GM19438 (cell line): Measurements from ENCODE around the gene FCGR3A.
"Not testable (repeated sequence)": the region's sequence is repeated elsewhere in the genome, so short reads cannot be mapped to it uniquely, and the experiment has no call there.

ENCODE experiments used
- ATAC-seq: cut with Tn5 transposase; IDR thresholded peaks from one replicate; pipeline ENCODE4 v1.9.1; 2021; ENCODE audit warnings: low read depth; ENCODE audit not compliant: unreplicated experiment

Gene FCGR3A

GRCh38 chr1:161557506-161558450, 8.2 kb upstream of the FCGR3A start:
- not testable (repeated sequence) for ATAC-seq

- not testable (repeated sequence) for ATAC-seq
Observed at GRCh38 chr1:161556990-161557389, 7.4 kb upstream of the FCGR3A start.

DNA sequence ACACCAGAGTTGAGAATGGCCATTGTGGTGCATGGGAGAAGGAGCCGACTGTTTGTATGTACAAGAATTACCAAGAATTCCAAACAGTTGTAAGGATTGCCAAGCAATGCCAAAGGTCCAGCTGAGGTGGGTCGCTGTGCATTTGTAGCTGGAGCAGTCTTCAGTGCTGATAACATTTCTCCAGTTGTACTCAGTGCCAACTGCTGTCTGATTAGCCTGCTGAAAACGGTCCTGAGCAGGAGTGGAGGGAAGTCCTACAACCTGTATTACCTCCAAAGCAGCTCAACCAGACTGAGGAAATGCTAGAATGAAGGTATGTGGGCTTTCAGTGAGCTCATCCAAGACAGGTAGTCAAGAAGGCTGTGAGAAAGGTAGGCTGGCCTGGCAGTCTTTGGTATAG, 6.5 kb upstream of the FCGR3A start:
- not testable (repeated sequence) for ATAC-seq

DNA sequence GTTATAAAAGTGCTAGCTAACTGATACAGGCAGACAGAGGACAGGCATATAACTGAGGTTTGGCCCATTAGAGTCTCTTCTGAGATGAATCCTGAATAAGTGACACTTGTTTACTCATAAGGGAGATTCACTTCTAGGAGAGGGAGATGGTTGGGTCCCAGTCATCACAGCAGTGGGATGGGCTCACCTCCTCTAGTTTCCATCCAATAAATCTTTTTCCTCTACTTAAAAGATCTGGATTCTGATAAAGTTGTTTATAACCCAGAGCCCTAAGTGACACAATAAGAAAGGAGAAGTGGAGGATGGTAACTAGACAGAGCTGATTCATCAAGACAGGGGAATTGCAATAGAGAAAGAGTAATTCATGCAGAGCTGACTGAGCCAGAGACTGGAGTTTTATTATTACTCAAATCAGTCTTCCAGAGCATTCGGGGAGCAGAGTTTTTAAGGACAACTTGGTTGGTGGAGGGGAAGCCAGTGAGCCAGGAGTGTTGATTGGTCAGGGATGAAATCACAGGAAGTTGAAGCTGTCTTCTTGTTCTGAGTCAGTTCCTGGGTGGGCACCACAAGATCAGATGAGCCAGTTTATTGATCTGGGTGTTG, 5.3 kb upstream of the FCGR3A start:
- not testable (repeated sequence) for ATAC-seq

- not testable (repeated sequence) for ATAC-seq
Observed at GRCh38 chr1:161554340-161554739, 4.7 kb upstream of the FCGR3A start.

GRCh38 chr1:161553631-161554030, 4.0 kb upstream of the FCGR3A start:
- ATAC-seq, result not testable (repeated sequence)

- ATAC-seq, result not testable (repeated sequence)
Observed at GRCh38 chr1:161550942-161551341, 1.3 kb upstream of the FCGR3A start.

DNA sequence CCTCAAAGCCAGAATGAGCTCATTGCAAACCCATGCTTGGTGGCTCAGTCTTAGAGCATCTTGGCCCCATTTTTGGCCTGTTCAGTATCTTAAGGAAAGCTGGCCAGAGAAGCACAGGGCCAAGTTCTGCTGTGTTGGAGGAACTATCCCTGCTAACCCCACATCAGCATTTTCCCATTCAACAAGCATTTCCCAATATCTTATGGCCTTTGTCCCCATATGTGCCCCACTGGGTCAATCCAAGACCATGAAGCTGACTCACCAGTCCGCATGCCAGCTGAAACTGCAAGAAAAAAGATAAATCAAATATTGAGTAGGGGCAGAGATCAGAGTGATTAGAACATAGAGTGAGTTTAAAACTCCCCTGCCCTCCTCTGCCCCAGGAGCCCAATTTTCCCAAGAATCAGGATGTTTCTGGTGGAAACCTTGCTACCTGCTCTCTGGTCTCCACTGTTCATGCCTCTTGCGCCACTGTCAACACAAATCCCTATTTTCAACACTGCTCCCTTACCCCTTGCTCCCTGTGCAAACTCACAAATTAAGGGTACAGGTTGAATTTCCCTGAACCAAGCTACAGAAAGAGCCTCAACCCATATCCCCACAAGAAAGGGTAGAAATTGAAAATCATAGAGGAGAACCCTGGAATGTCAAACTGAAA, 740 bp downstream of the FCGR3A start:
- ATAC-seq, result not testable (repeated sequence)

DNA sequence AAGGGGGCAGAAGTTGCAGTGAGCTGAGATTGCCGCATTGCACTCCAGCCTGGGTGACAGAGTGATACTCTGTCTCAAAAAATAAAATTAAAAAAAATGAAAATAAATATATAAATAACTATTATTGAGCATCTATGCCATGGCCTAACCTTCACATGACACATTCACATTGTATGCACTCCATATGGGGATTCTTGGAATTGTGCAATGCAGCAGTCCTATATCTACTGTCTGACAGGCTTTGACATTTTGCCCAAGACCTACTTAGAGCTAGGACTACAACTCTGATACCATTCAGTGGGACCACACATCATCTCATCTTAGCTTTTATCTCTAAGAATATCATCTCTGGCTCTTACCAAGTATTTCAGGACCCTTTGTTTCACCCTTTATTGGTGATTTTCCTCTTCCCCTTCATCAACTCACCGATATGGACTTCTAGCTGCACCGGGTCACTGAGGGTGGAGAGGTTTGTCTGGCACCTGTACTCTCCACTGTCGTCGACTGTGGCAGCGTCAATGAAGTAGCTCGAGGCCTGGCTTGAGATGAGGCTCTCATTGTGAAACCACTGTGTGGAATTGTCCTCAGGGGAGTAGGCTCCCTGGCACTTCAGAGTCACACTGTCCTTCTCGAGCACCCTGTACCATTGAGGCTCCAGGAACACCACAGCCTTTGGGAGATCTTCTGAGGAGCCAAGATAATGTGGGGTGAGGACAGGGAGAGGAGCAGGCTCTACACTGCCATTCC, 1.4 kb downstream of the FCGR3A start:
- not testable (repeated sequence) for ATAC-seq

- not testable (repeated sequence) for ATAC-seq
Observed at GRCh38 chr1:161545005-161545731, 4.5 kb downstream of the FCGR3A start.

GRCh38 chr1:161543125-161543524, 6.5 kb downstream of the FCGR3A start:
- not testable (repeated sequence) for ATAC-seq

DNA sequence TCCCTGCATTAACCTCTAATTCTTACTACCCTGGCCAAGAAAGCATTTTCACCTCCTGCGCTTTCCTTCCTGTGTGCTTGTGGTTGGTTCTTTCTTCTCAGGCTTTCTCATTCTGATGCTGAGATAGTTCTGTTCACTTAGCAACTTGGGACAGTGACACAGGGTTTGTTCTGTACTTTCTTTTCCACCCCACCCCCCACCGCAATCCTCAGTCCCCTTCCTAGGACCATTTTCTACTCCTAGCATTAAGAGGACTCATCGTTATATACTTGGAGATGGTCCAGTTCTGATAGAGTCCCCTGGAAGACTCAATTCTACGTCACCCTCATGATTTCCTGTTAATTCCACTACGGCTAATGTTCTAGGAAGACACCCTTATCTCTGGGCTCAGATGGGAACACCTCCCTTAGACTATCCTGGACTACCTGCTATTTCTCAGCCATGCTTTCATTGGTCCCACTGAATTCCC, 7.5 kb downstream of the FCGR3A start:
- peak; percentile 47 for ATAC-seq

DNA sequence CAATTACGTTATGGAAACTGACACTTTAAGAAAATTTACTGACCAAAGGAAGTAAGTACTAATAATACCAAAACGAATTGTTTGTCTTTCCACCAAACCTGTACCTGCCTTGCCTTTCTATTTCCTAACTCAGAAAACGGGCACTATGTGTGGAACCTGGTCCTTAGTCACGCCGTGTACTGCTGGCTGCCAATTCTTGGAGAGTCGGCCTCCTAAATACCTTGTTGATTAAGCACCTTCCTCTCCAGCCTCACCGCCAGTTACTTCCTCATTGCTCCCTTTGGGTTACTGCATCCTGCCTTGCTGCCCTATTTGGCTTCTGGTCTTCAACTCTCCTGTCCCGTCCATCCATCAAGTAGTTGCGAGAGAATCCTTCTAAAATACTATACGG, 9.1 kb downstream of the FCGR3A start:
- ATAC-seq, result peak; percentile 31

GRCh38 chr1:161539731-161540569, 9.7 kb downstream of the FCGR3A start:
- ATAC-seq, result peak; percentile 53

DNA sequence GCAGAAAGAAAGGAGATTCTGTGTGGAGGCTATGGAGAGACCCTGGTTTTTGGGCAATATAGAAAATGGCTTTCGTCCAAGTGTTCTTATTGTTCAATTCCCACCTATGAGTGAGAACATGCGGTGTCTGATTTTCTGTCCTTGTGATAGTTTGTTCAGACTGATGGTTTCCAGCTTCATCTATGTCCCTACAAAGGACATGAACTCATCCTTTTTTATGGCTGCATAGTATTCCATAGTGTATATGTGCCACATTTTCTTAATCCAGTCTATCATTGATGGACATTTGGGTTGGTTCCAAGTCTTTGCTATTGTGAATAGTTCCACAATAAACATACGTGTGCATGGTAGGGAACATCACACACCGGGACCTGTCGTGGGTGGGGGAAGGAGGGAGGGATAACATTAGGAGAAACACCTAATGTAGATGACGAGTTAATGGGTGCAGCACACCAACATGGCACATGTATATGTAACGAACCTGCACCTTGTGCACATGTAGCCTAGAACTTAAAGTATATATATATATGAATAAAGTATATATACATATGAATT, 10.6 kb downstream of the FCGR3A start:
- not testable (repeated sequence) for ATAC-seq

GRCh38 chr1:161537068-161537669, 12.4 kb downstream of the FCGR3A start:
- ATAC-seq, result not testable (repeated sequence)

DNA sequence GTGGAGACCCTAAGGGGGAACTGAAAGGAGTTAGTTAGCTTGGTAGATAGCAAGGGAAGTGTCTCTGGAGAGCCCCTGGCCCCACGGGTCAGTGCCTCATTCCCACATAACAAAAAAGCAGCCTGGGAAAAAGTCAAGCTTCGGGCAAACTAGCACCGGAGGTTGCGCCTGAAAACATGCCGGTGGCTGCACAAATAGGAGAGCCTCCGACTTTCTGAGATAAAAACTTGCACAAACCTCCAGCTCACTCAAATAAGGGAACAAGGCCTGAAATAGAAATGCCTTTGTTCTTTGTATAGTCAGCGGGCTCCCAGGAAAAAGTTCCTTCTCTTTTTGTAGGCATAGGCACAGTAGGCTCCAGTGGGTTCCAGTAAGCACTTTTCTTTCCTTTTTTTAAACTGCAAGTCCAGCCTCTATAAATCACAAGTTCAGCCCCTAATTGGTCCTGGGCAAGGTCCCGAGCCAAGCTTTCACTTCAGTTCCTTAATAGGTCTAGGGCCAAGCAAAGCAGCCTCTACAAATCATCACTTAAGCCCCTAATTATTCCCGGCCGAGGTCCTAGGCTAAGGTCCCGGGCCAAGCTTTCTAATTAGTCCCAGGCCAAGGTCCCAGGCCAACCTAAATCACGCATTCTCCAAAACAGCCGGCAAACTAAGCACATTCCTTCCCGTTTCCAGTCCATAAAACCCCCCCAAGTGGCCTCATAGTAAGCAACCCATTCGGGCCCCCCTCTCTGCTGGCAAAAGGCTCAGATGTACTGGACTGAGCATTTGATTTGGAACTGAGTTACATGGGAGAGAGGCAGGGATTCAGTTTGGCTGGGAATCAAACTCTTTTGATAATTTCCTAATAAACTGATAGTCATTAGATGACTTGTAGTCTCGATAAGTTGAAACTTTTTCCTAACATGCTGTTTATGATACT, 16.7 kb downstream of the FCGR3A start:
- ATAC-seq, result not testable (repeated sequence)
